HG03439 (cell line): ENCODE measurements around the gene CD180.

Source experiments
- ATAC-seq: cut with Tn5 transposase; IDR thresholded peaks from one replicate; pipeline ENCODE4 v1.9.1; 2021; ENCODE audit warnings: mild to moderate bottlenecking, moderate library complexity; ENCODE audit not compliant: unreplicated experiment

The CD180 gene

GRCh38 chr5:67196537-67197059 is at the start of gene CD180:
TSS of gene CD180 (minus strand) at chr5:67196799. CDS start at chr5:67196641, 158 bp downstream.
- no peak for ATAC-seq

GRCh38 chr5:67246108-67246507 is 49.5 kb upstream of the CD180 start:
- no peak for ATAC-seq

GRCh38 chr5:67245259-67245846 is 48.8 kb upstream of the CD180 start:
- ATAC-seq: no peak

GRCh38 chr5:67244345-67244793 is 47.8 kb upstream of the CD180 start:
- no peak for ATAC-seq

DNA sequence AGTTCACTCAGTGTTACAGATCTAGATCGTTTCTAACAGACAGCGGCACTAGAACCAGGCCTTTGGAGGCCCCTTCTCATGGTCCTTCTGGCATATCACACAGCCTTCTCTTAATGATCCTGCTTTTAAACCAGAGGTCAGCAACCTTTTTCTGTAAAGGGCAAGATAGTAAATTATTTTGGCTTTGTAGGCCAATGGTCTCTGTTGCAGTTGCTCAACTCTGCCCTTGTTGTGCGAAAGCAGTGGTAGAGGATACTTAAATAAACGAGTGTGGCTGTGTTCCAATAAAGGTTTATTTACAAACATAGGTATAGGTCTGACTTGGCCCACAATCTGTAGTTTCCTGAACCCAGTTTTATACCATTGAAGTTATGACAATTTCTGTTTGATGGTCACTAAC is 47.3 kb upstream of the CD180 start:
- ATAC-seq: no peak

DNA sequence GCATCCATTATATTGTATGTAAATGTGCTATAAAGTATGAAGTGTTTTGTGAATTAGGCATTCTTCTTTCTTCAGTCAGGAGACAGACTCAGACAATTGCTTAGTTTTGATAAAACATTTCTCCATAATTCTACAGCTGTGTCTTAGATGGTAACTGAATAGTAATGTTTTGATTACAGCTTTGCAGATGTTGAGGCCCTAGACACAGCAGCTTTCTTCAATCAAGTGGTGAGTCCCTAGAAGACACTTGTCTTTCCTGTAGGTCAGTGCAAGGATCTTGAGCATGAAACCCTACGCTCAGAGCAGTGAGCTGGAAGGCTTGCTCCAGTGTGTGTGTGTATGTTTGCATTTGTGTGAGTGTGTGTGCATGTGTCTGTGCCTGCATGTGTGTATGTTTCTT is 46.8 kb upstream of the CD180 start:
- no peak for ATAC-seq

DNA sequence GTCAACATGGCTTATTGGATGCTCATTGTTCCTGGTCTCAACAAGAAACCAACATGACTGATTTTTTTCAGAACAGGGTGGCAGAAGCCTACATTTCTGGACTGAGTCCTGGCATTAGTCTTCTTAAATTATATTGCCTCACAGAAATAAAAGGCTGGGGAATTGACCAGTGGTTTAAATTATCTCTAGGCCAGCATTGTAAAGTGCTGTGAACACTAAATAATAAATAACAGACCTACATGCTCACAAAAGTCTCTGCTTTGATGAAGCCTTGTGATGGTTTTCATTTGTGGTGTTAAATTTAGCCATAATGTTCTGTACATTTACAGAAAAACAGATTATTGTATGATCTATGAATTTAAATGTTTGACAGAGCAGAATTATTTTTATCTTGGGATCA is 44.7 kb upstream of the CD180 start:
- ATAC-seq: no peak

- no peak for ATAC-seq
Measured at GRCh38 chr5:67240846-67241245, 44.2 kb upstream of the CD180 start.

DNA sequence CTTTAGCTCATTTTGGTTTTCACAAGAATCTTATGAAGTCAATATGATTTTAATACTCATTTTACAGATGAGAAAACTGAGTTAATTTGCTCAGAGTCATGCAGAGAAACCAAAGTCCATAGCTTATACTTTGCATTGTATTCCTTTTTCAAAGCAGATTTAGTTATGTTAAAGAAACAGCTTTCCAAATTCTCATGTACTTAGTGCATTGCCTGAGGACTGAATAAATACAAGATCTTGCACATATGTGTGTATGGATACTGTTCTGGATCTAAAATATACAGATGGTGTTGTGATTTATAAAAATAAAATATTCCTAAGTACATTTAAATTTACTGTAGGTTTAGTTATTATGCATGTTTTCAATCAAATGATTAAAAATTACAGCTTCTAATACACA is 43.5 kb upstream of the CD180 start:
- no peak for ATAC-seq

DNA sequence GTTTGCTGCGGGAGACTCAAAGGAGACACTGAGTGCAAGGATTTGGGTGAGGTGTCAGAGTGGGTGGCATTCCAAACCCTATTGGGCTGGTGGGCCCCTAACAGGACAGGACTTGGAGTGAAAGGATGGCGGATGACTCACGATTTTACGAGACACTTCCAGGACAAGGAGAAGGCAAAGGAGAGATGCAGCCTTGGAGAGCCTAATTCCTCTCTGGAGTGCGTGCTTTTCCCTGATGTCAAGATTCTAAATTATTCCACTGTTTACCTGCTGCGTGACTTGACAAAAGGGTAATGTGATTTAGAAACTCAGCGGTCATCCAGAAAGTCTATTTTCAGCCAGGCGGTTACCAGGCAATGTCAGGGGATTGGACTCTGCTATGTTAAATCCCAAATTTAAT is 41.6 kb upstream of the CD180 start:
- no peak for ATAC-seq

- no peak for ATAC-seq
Measured at GRCh38 chr5:67235399-67236110, 39.0 kb upstream of the CD180 start.

DNA sequence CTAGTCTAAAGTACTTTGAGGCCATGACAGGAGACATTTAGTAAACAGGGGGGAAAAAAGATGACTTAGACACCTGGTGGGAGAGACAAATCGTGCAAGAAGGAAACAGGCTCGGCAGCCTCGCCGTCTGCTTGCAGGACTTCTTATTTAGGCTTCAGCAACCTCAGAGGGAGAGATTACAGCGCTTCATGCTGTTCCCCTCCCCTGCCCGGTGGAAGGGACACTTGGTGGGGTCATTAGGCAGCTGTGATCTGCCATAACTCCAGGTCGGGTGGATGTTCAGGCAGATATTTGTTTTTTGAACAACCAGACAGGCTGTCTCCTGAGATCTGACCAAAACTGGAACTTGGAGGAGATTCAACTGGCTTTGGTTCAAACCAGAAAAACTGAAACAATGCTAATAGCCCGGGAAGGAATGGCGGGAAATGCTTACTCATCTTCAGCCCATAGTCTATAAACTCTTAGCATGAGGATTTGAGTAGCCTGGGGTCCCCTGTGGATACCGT is 38.1 kb upstream of the CD180 start:
- ATAC-seq: no peak

GRCh38 chr5:67233075-67233474 is 36.5 kb upstream of the CD180 start:
- no peak for ATAC-seq

GRCh38 chr5:67223211-67223610 is 26.6 kb upstream of the CD180 start:
- no peak for ATAC-seq

DNA sequence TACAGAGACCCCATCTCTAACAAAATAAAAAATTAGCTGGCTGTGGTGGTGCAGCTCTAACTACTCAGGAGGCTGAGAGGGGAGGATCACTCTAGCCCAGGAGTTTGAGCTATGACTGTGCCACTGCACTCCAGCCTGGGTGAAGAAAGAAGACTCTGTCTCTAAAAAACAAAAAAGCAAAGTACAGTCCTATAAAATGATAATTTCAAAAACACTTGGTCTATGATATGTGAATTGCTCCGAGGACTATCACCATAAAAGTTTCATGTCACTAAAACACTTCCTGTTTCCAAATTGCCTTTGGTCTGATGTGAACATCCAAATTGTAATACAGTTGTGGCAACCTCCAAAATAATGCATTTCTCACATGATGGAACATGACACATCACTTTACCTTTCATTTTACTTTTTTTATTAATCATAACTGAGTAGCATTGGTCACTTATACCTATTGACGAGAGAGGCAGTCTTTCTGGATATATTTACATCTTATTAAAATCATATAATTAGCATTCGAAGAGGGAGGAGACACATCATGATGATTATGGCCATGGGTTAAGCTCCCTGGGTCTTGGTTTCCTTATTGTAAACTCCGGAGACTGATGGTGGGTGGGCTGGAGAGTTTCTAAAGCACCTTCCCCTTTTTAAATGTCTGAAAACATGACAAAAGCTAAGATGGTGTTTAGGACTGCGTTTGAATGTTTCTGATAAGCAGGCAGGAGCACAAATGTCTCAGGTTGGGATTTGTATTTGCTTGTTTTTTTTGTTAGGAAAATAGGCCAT is 25.8 kb upstream of the CD180 start:
- ATAC-seq: peak; percentile 32

- peak; percentile 78 for ATAC-seq
Measured at GRCh38 chr5:67221487-67222242, 25.1 kb upstream of the CD180 start.

DNA sequence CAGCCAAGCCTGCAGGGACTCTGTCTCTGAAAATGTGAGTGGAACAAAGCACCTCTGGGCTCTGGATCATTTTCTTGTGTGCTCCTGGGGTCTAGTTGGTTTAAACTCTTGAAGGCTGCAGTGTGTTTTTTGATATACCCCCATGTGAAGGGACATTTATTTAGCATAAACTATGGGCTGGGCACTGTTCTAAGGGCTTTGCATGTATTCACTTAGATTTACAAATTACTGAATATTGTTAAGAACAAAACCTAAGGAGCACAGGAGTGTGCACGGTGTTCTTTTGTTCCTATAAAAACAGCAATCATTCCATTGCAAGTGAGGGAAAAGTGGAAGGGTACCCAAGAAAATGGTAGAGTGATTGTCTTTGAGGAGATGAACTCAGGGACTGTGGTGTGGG is 20.0 kb upstream of the CD180 start:
- no peak for ATAC-seq

DNA sequence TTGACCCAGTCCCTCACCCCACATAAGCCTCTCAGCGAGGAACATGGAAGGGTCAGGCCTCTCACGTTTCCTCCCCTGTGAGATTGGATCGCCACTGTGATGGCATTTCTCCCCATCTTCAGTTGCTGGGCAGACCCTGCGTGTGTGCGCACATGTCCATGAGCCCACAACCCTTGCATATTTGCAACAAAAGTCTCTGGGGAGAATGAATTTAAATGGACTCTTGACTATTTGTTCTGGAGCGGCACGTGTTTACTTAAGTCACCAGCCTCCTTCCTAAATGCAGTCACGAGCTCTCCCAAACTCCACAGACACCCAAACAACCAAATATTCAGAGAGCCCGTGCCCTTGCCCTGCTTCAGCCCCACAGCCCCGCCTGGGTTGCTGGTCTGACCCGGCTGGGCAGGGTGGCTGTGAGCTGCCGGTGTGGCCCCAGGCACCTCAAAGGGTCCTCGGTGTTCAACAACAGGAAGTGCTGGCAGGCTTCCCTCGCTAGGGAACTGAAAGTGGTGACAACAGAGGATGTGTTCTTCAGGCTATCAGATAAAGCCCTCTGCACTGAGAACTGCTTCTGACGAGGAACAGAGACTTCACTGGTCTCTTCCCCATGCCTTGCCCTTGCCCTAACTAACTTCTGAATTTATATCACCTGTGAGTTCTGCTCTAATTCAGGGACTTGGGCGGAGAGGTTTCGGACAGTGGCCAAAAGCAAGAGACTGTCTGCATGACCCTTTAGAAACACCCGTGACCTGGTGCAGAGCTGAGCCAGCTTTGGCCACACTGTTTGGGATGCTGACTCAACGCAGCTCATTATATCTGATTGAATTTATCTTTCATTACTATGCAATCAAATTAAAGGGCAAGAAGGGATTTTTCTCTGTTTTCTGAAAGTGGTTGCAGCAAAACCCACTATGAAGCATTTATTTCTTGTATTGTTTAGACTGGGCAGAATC is 19.2 kb upstream of the CD180 start:
- ATAC-seq: peak; percentile 99

GRCh38 chr5:67214707-67215447 is 18.3 kb upstream of the CD180 start:
- ATAC-seq: no peak
